NCI-H524 (cell line): ENCODE measurements around the gene TMEM54.

ENCODE experiments used
- DNase-seq, 2 experiments: peaks; one replicate each; lab custom pipeline; 2025; lab: John Stamatoyannopoulos, UW

The TMEM54 gene

DNA sequence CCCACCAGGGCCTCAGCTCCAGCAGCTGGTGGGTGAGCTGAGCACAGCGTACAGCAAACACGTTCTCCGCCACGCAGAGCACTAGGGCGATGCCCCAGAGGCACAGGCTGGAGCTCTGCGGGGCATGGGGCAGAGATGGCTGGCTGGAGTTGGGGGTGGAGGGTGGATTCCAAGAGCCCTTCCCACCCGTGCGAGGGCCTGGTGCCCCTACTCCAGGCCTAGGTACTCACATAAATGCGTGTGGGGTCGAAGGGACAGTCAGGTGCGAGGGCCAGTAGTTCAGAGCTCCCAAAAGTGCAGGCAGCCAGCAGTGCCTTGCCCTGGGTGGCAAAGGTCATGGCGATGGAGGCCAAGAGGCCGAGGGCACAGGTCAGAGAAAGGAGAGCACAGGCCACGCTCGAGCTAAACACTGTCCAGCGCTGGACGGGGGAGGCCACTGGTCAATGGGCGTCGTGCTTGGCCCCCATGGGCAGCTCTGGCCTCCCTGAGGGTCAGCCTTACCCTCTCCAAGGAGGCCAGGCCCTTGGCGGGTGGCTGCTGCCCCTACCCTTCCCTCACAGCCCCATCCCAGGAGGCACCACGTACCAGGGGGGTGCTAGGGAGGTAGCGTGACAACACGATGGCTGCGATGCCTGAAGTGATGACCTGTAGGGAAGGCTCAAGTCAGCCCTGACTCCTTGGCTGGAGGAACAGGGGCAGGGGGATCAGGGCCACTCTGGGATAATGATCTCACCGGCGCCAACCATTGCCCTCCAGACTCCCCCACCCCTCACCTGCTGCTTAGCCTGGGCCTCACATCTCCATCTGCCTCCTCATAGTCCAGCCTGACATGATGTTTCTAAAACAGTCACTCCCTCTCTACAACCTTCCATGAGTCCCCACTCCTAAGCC, 5.6 kb downstream of the TMEM54 start:
- DNase-seq = no peak

DNA sequence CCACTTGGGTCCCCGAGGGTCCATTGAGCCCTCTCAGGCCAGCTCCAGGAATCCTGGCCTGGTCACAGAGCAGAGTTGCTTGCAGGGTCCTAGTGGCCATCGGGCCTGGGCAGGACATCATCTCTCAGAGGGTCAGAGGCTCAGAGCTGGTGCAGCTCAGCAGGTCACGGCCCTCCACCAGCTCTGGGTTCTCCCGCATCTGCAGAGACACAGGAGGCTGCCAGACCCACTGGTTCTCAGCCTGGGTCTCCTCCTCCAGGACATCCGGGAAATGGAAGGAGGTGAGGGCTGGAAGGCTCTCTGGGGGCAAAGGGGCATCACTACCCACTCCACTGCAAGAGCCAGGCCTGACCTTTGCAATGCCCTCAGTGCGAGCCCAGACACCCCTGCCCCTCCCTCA, 6.5 kb downstream of the TMEM54 start:
- DNase-seq = no peak

DNA sequence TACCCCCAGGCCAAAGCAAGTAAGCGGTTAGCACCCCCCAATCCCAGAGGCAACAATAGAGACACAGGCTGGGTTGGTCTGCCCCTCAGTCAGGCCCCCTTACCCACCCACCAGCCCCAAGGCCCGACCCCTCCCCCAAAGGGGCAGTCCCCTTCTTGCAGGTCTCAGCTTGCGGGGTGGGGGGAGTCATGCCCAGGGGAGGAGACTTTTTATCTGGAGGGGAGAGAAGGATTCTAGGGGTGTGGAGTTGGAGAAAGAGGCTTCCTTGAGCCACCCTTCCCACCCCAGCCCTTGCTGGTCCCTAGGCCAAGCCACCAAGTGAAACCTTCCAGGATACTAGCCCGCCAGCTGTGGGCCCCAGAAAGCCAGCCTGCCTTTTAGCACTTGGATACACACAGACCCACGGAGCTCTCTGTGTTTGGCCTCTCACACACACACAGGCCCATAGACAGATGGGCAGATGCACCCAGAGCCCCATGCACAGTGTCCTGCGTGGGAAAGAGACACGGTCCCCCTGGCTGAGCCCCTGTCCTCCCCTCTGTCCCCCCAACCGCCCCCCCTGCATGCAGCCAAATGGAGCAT, 7.1 kb downstream of the TMEM54 start:
- DNase-seq = peak in 1 of 2 experiments; percentile 36

DNA sequence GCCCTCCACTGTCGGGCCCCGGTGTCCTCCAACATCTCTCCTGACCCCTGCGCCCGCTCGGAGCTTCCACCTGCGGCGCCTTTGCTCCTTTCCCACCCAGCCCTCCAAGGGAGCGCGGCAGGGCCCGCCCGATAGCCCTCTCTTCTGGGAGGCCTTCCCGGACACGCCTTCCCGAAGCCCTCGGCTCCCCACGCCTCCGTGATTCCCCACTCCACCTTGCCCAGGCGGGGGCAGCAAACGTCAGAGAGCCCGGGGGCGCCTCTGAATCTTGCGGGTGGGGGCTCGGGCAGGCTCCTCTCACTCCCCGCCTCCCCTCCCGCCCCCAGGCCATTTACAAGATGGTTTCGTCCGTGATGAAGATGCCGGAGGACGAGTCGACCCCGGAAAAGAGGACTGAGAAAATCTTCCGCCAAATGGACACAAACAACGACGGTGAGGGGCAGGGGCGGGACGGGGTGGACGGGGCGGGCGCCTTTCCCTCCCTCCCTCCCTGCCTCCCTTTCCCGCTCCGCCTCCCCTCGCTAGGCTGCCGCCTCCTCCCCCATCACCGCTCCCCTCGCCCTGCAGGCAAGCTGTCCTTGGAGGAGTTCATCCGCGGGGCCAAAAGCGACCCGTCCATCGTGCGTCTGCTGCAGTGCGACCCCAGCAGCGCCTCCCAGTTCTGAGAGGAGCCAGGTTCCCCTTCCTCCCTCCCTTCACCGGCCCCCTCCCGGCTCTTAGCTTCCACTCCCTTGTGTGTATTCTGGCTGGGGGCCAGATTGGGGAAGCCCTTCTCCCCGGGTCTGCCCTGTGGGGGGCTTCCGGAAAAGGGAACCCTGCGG, 7.8 kb downstream of the TMEM54 start:
- DNase-seq = peak; percentile 71 to 75

DNA sequence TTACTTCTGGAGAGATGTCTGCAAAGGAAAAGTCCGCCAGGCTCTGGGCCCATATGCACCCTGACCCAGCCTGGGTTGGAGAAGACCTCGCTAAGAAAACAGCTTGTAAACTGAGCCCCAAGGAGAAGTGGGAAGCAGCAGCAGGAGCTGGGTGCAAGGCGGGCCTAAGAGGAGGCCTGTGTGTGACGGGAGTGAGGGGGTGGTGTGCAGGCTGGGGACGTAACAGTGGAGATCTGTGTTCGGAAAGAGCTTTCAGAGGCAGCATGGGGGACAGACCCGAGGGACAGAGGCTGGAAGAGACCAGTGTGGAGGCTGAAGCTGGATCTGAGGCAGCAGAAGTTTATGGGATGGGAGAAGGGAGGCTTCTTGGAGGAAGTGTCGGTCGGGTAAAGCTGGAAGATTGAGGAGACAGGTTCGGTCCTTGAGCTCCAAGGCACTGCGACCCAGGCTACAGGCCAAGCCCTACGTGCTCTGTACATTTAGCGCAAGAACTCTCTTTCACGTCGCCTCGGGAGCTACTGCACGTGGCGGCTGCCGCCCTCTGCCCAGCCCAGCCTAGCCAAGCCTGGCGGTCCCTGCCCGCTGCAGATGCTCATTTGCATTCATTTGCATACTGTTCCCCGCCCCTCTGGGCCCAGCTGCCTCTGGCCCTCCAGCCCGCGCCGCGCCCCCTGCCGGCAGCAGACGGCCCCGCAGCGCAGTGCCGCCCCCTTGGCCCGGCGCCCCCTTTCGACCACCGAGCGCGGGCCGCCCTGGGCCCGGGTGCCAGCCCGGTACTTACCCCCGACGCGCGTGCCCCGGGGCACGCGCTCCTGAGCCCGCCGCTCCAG, 8.6 kb downstream of the TMEM54 start:
- DNase-seq = peak; percentile 41 to 75

DNA sequence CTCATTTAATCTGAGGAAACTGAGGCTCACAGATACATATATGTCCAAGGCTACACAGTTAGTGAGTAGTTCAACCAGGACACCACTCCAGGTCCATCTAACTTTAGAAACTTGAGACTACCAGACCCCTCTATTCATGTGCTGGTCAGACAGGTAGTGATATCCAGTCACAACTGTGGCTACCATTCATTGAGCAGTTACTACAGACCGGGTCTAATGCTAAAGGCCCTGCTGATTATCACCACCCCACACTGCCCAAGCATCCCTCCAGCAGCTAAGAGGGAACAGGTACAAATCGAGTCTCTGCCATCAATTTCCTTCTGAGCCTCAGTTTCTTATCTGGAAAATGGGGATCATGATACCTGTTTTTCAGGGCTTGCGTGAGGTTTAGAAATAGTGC, 9.6 kb downstream of the TMEM54 start:
- DNase-seq = no peak

DNA sequence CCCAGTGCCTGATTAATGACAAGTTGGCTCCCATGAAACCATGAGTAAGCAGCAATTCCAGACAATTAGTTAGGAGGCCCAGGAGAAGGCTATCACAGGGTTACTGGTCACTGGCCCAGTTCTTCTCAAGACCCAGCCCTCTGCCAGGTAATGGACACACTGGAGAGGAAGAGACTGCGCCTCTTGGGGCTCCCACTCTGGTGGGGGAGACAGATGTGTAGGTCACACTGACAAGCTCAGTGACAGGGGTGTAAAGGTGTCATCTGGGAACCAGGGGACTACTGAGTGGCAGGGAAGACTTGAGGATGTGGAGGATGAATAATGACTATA, 10.0 kb downstream of the TMEM54 start:
- DNase-seq = no peak

DNA sequence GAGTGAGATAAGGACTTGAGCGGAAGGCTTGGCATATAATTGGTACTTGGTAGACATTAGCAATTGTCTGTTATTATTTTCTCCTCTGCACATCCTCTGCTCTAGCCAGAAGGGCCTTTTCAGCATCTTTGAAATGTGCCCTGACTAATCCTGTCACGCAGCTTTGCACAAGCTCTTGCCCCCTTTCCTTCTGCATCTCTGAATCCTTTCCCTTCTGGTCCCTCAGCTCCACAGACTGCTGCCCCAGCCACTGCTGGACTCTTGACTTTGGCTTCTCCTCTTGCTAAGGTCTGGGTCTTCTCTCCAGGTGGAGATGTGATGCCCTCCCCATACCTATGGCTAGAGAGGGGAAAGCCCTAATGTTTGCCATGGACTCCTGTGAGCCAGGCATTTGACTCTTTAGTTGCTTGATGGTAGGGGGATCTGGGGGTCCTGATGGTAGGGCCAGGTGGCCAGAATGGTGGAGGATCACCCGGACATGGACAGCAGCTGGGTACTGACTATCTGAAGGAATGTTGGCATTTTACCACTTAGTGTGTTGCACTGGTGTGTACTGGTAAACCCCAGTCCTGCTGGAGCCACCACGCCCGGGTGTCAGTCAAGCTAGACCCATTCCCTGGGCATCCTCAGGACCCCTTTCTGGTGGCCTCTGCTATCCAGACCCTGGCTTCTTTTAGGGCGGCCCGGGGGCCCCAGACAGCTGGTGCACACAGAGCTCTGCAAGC, 10.5 kb downstream of the TMEM54 start:
- peak; percentile 24 to 59 for DNase-seq

DNA sequence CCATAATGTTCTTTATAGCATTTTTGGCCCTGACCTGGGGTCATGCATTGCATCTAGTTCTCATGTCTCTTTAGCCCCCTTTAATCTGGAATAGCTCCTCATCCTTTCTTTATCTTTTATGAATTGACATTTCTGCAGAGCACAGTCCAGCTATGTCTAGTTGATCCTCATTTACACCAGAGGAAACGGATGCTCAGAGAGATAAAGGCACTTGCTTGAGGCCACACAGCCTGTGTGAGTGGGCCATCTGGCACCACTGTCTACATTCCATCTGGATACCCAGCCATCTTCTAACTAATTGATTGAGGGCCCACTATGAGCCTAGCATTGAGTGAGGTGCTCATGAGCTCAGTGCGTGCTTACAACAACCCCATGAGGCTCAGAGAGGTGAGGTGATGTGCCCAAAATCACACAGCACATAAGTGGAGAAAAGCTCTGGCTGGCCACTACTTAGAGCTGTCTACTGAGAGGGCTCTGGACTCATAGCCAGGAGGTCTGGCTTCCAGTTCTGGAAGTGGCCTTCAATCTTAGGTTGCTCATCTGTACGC, 11.4 kb downstream of the TMEM54 start:
- DNase-seq = no peak

DNA sequence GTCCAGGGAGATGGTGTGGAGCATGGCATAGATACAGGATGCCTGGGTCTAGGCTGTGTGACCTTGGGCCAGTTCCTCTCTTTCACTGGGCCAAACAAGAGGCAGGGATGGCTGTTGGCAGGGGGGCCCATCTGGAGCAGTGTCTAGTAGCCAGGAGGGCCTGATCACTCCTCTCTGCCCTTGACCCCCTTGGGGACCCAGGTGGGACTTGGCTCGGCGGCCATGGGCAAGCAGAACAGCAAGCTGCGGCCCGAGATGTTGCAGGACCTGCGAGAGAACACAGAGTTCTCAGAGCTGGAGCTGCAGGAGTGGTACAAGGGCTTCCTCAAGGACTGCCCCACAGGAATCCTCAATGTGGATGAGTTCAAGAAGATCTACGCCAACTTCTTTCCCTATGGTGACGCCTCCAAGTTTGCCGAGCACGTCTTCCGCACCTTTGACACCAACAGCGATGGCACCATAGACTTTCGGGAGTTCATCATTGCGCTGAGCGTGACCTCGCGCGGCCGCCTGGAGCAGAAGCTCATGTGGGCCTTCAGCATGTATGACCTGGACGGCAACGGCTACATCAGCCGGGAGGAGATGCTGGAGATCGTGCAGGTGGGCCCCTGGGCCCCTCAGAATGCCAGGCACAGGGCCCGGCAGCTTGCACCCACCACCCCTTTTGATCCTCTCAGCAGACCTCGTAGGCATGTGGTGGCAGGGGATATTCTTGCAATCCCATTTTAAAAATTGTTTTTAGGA, 12.3 kb downstream of the TMEM54 start:
- DNase-seq = no peak

DNA sequence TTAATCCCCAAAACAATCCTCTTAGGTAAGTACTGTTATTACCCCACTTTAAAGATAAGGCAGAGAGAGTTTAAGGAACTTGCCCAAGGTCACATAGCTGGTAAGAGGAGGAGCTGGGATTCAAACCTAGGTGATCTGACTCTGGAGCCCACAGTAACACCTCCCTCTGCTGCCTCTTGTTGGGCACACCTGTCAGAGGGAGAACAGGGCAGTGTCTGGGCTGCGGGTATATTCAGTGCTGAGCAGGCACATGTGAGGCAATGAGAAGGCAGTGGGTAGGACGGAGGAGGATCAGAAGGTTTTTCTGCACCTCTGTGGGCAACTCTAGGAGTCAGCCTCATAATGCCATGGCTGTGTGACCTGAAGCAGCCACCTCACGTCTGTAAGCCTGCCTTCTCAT, 13.1 kb downstream of the TMEM54 start:
- DNase-seq = no peak

DNA sequence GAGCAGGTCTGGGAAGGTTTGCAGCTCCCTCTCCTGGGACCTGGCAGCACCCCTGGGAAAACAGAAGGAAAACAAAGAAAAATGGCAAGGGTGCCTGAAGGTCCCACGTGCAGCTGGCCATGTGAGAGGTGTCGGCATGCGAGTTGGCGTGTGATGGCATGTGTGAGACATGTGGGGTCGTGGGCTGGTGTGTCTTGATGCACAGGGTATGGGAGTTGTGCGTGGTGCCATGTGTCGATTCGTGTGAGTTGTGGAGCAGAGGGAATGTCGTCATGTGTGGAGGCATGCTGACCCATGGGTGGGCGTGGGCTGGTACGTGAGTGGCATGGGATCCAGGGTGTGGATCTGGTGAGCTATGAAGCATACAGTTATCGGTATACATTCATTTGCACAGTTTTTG, 13.6 kb downstream of the TMEM54 start:
- DNase-seq = no peak

DNA sequence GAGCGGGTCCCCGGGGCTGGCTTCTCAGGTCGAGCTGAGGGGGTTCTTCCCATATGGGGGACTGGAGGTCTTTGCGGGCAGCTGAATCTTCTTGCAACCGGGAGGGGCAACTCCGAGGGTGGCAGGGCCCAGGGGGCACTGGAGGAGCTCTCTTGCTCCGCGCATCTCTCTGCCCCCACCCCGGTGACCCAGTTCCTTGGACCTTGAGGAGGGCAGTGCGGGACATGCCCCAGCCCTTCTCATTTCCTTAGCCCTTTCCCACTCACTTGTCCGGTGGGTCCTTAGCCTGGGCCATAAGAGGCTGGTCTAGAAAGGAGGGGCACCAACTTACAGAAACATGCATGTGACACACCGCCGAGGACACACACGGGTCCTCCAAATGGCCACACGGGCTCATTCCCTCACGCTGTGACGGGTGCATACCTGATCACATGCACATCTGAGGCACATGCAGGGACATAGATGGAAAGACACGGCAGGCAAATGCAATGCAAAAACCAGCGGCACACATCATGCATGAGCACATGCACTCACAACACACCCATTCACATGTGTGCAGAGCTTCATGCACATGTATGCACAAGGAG, 14.3 kb downstream of the TMEM54 start:
- no peak for DNase-seq

DNA sequence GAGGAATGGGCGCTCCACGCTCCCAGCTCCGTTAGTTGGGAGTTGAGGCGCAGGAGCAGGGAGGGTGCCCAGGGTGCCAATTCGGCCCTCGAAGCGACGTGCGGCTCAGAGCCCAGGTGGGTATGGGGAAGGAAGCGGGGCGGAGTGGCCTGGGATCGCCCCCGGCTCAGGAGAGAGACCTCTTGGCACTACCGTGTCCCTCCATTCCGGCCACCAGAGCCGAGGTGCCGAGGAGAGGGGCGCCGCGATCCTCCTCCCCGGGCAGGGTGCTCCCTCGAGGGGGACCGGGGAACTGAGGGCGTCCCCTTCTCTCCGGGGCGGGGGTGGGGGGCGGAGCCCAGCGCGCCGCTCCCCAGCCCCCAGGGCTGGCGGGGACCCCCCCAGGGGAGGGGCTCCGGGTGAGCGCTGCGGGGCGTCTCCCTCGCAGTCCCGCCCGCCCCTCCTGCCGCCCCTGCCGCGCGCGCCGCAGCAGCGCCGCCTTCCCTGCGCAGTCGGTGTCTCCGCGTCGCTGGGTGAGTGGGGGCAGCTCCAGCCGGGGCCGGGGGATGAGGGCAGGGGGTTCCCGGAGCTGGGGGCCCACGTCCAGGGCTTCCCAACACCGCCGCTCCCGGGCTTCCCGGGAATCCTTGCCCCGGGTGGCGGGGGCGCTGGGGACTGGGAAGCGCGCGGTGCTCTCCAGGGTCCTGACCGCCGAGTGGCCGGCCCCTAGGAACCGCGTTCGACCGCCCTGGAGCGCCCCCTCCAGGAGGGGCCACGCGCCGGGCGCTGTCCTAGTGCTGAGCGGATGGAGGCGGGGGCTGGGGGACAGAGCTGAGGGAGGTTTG, 15.0 kb downstream of the TMEM54 start, which contains the start of gene HPCA:
TSS of gene HPCA (plus strand) at position 488 of the 824 bp plus-strand sequence. CDS start 2,408 bp downstream, outside the sequence.
- DNase-seq = peak; percentile 51 to 70

DNA sequence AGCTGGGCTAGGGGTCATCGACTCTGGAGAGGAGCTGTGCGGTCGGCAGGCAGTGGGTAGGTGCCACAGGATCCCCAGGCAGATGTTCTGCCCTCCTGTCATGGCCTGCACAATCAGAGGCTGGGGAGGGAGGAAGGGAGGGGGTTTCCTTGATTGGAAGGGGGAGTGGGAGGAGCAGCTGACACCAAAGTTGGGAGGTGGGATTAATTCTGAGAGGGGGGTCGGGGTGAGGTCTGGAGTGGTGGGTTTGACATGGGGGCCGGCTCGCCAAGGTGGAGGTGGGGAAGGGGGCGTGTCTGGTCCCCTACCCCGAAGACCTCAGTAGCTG, 15.5 kb downstream of the TMEM54 start:
- DNase-seq = peak; percentile 77 to 83

DNA sequence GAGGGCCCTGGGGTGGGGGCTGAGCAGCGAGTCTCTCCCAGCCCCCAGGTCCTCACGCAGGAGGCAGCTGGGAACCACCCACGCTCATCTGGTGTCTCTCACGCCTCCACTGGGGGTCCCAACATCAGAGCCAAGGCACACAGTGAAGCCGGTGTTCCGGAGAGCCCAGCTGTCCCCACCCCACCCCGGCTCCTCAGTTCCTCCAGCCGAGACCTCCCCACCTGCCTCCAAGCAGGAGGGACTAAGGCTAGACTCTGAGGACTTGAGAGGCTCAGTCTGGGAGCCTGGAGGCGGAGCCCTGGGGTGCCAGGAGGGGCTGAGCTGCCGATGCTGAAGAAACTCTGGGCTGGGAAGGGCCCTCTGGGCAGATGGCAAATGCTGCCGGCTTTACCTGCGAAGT, 16.5 kb downstream of the TMEM54 start:
- peak; percentile 93 to 95 for DNase-seq

DNA sequence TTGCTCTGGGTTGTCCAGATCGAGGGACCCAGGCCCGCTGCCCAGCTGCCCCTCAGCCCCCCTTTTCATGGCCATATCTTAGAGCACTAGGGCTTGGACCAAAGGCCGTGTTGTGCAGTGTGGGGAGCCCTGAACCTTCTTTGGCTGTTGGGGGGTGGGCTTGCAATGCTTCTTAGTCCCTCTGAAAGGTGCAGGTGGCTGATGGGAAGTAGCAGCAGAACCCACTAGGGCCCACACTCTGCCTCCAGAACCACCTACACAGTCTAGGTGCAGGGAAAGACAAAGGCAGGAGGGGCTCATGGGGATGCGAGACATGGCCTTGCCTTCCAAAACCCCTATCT, 17.2 kb downstream of the TMEM54 start:
- no peak for DNase-seq

DNA sequence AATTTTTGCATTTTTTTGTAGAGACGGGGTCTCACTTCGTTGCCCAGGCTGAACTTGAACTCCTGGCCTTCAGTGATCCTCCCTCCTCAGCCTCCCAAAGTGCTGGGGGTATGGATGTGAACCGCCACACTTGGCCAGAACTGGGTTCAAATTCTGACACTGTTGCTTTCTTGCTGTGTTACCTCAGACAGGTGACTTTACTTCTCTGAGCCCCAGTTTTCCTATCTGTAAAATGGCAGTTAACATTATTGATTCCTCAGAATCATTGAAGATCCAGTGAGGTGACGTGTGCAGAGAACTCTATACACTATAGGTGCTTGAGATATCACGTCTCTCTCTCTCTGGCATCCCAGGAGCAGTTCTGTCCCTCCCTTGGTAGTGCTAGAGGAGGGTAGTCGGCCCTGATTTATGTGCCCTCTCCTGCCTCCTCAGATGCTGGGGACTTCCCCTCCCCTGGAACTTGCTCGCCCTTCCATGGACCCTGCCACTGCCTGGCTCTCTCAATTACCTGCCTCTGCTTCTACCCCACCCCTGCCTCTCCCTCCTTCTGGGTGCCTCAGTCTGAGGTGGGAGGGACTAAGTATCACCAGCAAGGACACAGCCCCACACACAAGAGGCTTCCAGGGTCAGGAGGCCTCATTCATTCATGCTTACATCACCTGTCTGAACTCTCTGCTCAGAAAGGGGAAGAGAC, 17.7 kb downstream of the TMEM54 start:
- peak; percentile 38 to 53 for DNase-seq
